MM.1S (cell line): ENCODE data around the gene AAK1.
"Not testable (repeated sequence)": the region's sequence is repeated elsewhere in the genome, so short reads cannot be mapped to it uniquely, and the experiment has no call there.

ENCODE experiments used
- DNase-seq: peaks from one replicate; pipeline ENCODE4 v3.0.0-alpha.2; 2015
- H2AFZ ChIP-seq: fragments of 300-600 bp; sonication (generic); 2 replicates; pipeline ENCODE4 v1.6.0; 2016; ENCODE audit warnings: antibody characterized with exemption, low read length
- H3F3A ChIP-seq: fragments of 300-600 bp; sonication (generic); 2 replicates; pipeline ENCODE4 v1.6.1; 2016; ENCODE audit warnings: mild to moderate bottlenecking, antibody characterized with exemption, low read length, moderate library complexity, mixed read lengths; ENCODE audit not compliant: insufficient read depth
- H3K27ac ChIP-seq: fragments of 300-600 bp; sonication (generic); 2 replicates; pipeline ENCODE4 v1.5.1; 2016; ENCODE audit warnings: mild to moderate bottlenecking, low read length
- H3K27me3 ChIP-seq: fragments of 300-600 bp; sonication (generic); replicated peaks from 2 replicates; pipeline ENCODE4 v1.6.0; 2016; ENCODE audit warnings: low read length; ENCODE audit not compliant: insufficient read depth
- H3K36me3 ChIP-seq: fragments of 300-600 bp; sonication (generic); replicated peaks from 2 replicates; pipeline ENCODE4 v1.6.1; 2016; ENCODE audit warnings: mild to moderate bottlenecking, low read length, mixed read lengths; ENCODE audit not compliant: insufficient read depth
- H3K4me1 ChIP-seq: fragments of 300-600 bp; sonication (generic); 2 replicates; pipeline ENCODE4 v1.6.1; 2016; ENCODE audit warnings: low read length, mixed read lengths
- H3K4me2 ChIP-seq: fragments of 300-600 bp; sonication (generic); 2 replicates; pipeline ENCODE4 v1.6.0; 2016; ENCODE audit warnings: low read depth, low read length
- H3K4me3 ChIP-seq: fragments of 300-600 bp; sonication (generic); 2 replicates; pipeline ENCODE4 v1.5.1; 2016; ENCODE audit warnings: low read length, mixed read lengths
- H3K79me2 ChIP-seq: fragments of 300-600 bp; sonication (generic); 2 replicates; pipeline ENCODE4 v1.6.1; 2016; ENCODE audit warnings: mixed run types, low read length, mixed read lengths
- H3K9ac ChIP-seq: fragments of 300-600 bp; sonication (generic); 2 replicates; pipeline ENCODE4 v1.6.1; 2016; ENCODE audit warnings: low read length, mixed read lengths
- H3K9me2 ChIP-seq: fragments of 300-600 bp; sonication (generic); replicated peaks from 2 replicates; pipeline ENCODE4 v1.6.1; 2016; ENCODE audit warnings: mild to moderate bottlenecking, low read length, mixed read lengths; ENCODE audit not compliant: insufficient read depth
- H3K9me3 ChIP-seq: fragments of 300-600 bp; sonication (generic); replicated peaks from 2 replicates; pipeline ENCODE4 v1.6.1; 2016; ENCODE audit warnings: mild to moderate bottlenecking, low read length, mixed read lengths; ENCODE audit not compliant: insufficient read depth
- H4K20me1 ChIP-seq: fragments of 300-600 bp; sonication (generic); 2 replicates; pipeline ENCODE4 v1.6.1; 2016; ENCODE audit warnings: mild to moderate bottlenecking, low read length, moderate library complexity, mixed read lengths; ENCODE audit not compliant: insufficient read depth
- CTCF ChIP-seq: fragments of 300-600 bp; sonication (generic); IDR thresholded peaks from 2 replicates; pipeline ENCODE4 v1.5.1; 2016; ENCODE audit warnings: antibody characterized with exemption, low read length, mixed read lengths
- EZH2 ChIP-seq: fragments of 300-600 bp; sonication (generic); optimal IDR thresholded peaks from 2 replicates; pipeline ENCODE3; 2017; ENCODE audit warnings: low read depth, mild to moderate bottlenecking, antibody characterized with exemption, low read length, mixed read lengths
- EZH2phosphoT487 ChIP-seq: fragments of 300-600 bp; sonication (generic); IDR thresholded peaks from 2 replicates; pipeline ENCODE4 v1.6.1; 2018; ENCODE audit warnings: antibody characterized with exemption, low read length

The AAK1 gene

GRCh38 chr2:69428981-69429380 is 214.6 kb downstream of the AAK1 start:
- H3K4me1 ChIP-seq = no peaks in the 10 kb centered on the region
- no peak overlapping the region for H3K4me2 ChIP-seq
- no peaks in the 10 kb centered on the region for H3K79me2 ChIP-seq
- DNase-seq = no peak
- no peaks in the 10 kb centered on the region for H3F3A ChIP-seq
- no peak overlapping the region for H3K27ac ChIP-seq
- H3K4me3 ChIP-seq = no peak overlapping the region
- no peak overlapping the region for H3K9ac ChIP-seq
- no peak overlapping the region for H2AFZ ChIP-seq
- TF ChIP-seq EZH2phosphoT487 (no peak), CTCF (no peak)
- H3K9me3 ChIP-seq = no peaks in the 10 kb centered on the region
- H3K27me3 ChIP-seq = no peaks in the 10 kb centered on the region
- H4K20me1 ChIP-seq = no peaks in the 10 kb centered on the region
- H3K36me3 ChIP-seq = no peaks in the 10 kb centered on the region
- no peaks in the 10 kb centered on the region for H3K9me2 ChIP-seq

- Histone ChIP-seq H3K9me3 (no peaks in the 10 kb centered on the region), H3K4me1 (peaks cover 8% of the 10 kb centered on the region), H3K27ac (no peak overlapping the region), H3K9ac (no peak overlapping the region), H3K79me2 (no peaks in the 10 kb centered on the region), H3F3A (no peaks in the 10 kb centered on the region), H3K9me2 (no peaks in the 10 kb centered on the region), H2AFZ (no peak overlapping the region), H3K4me2 (no peak overlapping the region), H4K20me1 (no peaks in the 10 kb centered on the region), H3K4me3 (no peak overlapping the region), H3K27me3 (no peaks in the 10 kb centered on the region), H3K36me3 (no peaks in the 10 kb centered on the region)
- no peak for DNase-seq
- TF ChIP-seq EZH2 = no peak
Observed at GRCh38 chr2:69424419-69424818, 219.1 kb downstream of the AAK1 start.

GRCh38 chr2:69422198-69422597 is 221.3 kb downstream of the AAK1 start:
- H2AFZ ChIP-seq = no peak overlapping the region
- no peaks in the 10 kb centered on the region for H3K79me2 ChIP-seq
- peaks cover 8% of the 10 kb centered on the region for H3K4me1 ChIP-seq
- no peak overlapping the region for H3K27ac ChIP-seq
- H3K27me3 ChIP-seq = no peaks in the 10 kb centered on the region
- H4K20me1 ChIP-seq = no peaks in the 10 kb centered on the region
- H3F3A ChIP-seq = no peaks in the 10 kb centered on the region
- H3K9me3 ChIP-seq = no peaks in the 10 kb centered on the region
- H3K4me2 ChIP-seq = no peak overlapping the region; the same call in 1 of the 2 replicates
- no peak overlapping the region for H3K9ac ChIP-seq
- H3K36me3 ChIP-seq = no peaks in the 10 kb centered on the region
- TF ChIP-seq CTCF (no peak), EZH2phosphoT487 (no peak), EZH2 (no peak)
- H3K9me2 ChIP-seq = no peaks in the 10 kb centered on the region
- DNase-seq = no peak
- no peak overlapping the region for H3K4me3 ChIP-seq

- not testable (repeated sequence) for H3K36me3 ChIP-seq, H3K27ac ChIP-seq, H3K79me2 ChIP-seq, H2AFZ ChIP-seq, H3K27me3 ChIP-seq, H3F3A ChIP-seq, H3K9me3 ChIP-seq, H4K20me1 ChIP-seq, H3K9me2 ChIP-seq, H3K4me3 ChIP-seq, H3K4me2 ChIP-seq, H3K4me1 ChIP-seq, DNase-seq, H3K9ac ChIP-seq
Observed at GRCh38 chr2:69419111-69419510, 224.4 kb downstream of the AAK1 start.
